ENCODE results near the gene CHCHD6. TPM values are rescaled to one million over a fixed set of nuclear protein-coding genes. Genes with fewer than 3 reads are reported as not detected.

Gene CHCHD6
- total RNA-seq, 2 experiments from 2014 or later, result 17.2 to 17.7 TPM

DNA sequence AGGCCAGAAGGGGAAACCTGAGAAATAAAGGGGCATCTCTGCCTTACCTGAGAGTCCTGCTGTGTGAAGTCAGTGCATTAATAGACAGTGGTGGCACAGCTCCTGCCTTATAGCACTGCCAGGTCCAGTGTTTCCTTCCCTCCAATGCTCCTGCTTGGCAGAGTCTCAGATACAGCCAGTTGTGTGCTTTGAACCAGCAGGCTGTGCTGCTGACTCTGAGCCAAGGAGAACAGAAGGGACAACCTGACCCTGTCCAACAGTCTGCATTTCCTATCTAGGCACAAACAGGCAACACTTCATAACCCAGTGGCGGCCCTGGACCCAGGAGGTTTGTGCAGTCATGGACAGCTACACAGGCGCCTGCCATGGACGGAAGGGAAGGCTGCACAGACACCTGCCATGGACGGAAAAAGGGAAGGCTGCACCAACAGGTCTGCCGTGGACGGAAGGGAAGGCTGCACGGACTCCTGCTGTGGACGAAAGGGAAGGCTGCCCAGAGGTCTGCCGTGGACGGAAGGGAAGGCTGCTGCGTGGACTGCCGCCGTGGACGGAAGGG lies 245.0 kb downstream of the CHCHD6 start:
- intact Hi-C loops (cut with micrococcal nuclease), result no loop called here
- CTCF ChIA-PET, result no interaction called here
- no peaks in the 10 kb centered on the region for H3K9me3 Mint-ChIP-seq

DNA sequence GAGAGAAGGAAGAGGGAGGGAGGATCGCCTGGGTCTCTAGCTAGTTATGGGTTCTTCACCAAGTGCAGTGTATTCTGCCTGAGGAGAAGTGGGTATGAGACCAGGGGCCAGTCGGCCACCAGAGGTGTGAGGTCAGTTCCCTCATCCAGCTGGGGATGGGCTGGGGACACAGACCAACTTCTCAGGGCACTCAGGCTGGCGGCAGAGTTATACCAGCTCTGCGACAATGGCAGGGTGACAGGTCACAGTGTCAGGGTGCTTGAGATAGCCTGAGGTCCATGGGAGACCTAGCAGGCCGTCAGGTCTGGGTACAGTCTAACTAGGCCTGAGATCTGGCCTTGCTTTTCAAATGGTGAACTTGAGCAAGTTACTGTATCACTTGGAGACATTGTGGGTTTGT lies 247.5 kb downstream of the CHCHD6 start:
- H3K27ac Mint-ChIP-seq, result no peak overlapping the region
- DNase-seq, result no peak
- no peaks in the 10 kb centered on the region for H3K27me3 Mint-ChIP-seq (ENCODE audit: low read depth)
- peaks cover 4% of the 10 kb centered on the region for H3K36me3 Mint-ChIP-seq (ENCODE audit: low read depth)
- CTCF ChIA-PET, result no interaction called here
- H3K4me3 Mint-ChIP-seq, result no peak overlapping the region
- no peaks in the 10 kb centered on the region for H3K4me1 Mint-ChIP-seq (ENCODE audit: low read depth)
- intact Hi-C loops (cut with micrococcal nuclease), result no loop called here
- no peaks in the 10 kb centered on the region for H3K9me3 Mint-ChIP-seq

More for the DNA sequence above, 245.0 kb downstream of the CHCHD6 start:
- no peaks in the 10 kb centered on the region for H3K4me1 Mint-ChIP-seq (ENCODE audit: low read depth)
- H3K27ac Mint-ChIP-seq, result no peak overlapping the region
- no peak for DNase-seq
- no peaks in the 10 kb centered on the region for H3K27me3 Mint-ChIP-seq (ENCODE audit: low read depth)
- peaks cover 4% of the 10 kb centered on the region for H3K36me3 Mint-ChIP-seq (ENCODE audit: low read depth)
- no peak overlapping the region for H3K4me3 Mint-ChIP-seq

DNA sequence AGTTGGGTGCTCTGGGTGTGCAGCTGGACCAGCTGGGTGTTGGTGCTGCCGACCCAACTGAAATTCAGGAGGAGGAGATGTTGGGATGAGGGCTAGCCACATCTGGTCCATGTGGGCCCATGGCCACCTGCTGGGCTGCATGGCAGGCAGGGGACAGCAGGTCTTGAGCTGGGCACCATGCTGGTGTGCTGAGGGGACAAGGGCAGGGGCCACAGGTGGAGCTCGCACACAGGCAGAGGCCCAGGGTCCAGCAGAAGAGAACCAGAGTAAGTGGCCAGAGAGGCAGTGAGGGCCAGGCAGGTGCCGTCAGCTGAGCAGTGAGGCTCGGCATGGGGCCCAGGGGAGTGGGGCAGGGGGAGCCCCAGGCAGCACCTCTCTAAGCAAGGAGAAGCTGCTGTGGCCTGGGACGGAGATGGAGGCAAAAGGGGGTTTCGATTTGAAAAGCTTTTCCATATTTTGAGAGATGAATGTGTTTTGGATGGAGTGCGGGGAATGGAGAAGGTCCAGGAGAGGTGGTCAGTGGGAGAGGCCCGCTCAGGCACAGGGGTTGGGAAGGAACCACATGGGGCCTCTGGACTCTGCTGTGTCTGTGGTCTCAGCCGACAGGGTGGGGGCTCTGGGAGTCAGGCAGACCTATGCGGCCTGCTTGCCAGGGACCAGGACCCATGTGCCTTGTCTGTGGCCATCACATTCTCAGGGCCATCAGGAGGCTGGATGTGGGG lies 248.4 kb downstream of the CHCHD6 start:
- CTCF ChIA-PET, result no interaction called here
- Mint-ChIP-seq H3K27me3 (ENCODE audit: low read depth) (no peaks in the 10 kb centered on the region), H3K27ac (no peak overlapping the region), H3K9me3 (no peaks in the 10 kb centered on the region), H3K4me1 (ENCODE audit: low read depth) (no peaks in the 10 kb centered on the region), H3K36me3 (ENCODE audit: low read depth) (peaks cover 4% of the 10 kb centered on the region), H3K4me3 (no peak overlapping the region)
- no peak for DNase-seq
- intact Hi-C loops (cut with micrococcal nuclease), result no loop called here

DNA sequence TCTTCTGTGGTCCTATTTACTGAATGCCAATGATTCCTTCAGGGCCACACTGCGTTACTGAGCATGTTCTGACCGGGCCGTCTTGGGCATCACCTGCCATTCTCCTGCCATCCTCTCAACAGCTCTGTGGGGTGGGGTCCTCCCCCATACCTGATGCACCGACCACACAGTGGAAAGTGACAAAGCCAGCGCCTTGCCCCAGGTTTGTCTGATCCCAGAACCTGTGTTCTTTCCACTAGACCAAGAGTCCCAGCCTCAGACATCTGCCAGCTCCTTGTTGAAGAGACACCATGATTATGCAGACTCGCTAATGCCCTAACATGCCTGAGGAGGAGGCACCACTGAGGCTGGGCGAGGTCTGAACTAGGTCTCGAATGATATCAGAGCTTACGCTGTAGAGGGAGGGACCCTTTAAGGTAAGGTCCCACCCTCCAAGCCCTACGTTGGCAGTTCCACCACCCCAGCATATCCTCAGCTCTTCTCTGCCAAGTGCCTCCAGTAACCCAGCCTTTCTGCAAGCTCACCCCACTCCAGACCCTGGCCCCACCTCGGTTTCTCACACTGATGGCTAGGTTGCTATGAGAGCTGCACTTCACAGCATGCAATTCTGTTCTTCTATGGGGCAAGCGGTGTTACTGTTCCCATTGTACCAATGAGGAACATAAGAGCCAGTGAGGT lies 249.1 kb downstream of the CHCHD6 start:
- DNase-seq, result no peak
- H3K4me3 Mint-ChIP-seq, result no peak overlapping the region
- CTCF ChIA-PET, result no interaction called here
- H3K36me3 Mint-ChIP-seq (ENCODE audit: low read depth), result peaks cover 4% of the 10 kb centered on the region
- H3K27me3 Mint-ChIP-seq (ENCODE audit: low read depth), result no peaks in the 10 kb centered on the region
- H3K27ac Mint-ChIP-seq, result no peak overlapping the region
- H3K9me3 Mint-ChIP-seq, result no peaks in the 10 kb centered on the region
- intact Hi-C loops (cut with micrococcal nuclease), result no loop called here
- no peaks in the 10 kb centered on the region for H3K4me1 Mint-ChIP-seq (ENCODE audit: low read depth)

DNA sequence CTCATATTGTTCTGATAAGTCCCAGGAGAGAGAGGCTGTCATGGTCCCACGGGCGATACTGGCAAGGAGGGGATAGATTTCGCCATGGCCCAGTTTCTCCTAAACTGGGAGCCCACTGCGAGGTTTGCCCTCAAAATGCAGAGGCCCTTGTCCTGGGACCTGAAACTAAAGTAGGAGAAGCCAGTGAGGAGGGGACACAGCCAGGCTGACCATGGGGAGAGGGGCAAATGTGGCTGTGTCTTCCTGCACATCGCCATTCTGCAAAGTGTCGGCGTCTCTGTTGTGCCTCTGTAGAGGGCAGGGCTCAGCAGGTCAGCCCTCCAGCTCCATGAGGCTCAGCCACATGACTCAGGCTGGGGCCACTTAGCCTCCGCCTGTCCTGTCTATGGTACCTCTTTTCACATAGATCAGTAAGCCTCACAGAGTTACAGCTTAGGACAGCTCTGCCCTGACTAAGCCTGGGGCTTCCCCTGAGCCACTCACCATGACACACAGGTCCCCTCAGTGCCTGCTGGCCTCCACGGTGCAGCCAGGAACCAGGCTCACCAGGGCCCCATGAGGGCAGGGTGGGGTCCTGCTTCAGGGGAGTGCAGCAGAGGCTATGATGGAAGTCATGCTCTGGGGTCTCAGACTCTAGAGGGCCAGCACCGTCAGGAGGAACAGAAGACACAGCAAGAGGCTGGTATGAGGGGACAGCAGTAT lies 250.3 kb downstream of the CHCHD6 start:
- Mint-ChIP-seq H3K27ac (no peak overlapping the region), H3K27me3 (ENCODE audit: low read depth) (no peaks in the 10 kb centered on the region), H3K9me3 (no peaks in the 10 kb centered on the region), H3K4me1 (ENCODE audit: low read depth) (no peaks in the 10 kb centered on the region), H3K4me3 (no peak overlapping the region), H3K36me3 (ENCODE audit: low read depth) (no peaks in the 10 kb centered on the region)
- intact Hi-C loops (cut with micrococcal nuclease), result no loop called here
- CTCF ChIA-PET, result no interaction called here
- peak; percentile 31 for DNase-seq

DNA sequence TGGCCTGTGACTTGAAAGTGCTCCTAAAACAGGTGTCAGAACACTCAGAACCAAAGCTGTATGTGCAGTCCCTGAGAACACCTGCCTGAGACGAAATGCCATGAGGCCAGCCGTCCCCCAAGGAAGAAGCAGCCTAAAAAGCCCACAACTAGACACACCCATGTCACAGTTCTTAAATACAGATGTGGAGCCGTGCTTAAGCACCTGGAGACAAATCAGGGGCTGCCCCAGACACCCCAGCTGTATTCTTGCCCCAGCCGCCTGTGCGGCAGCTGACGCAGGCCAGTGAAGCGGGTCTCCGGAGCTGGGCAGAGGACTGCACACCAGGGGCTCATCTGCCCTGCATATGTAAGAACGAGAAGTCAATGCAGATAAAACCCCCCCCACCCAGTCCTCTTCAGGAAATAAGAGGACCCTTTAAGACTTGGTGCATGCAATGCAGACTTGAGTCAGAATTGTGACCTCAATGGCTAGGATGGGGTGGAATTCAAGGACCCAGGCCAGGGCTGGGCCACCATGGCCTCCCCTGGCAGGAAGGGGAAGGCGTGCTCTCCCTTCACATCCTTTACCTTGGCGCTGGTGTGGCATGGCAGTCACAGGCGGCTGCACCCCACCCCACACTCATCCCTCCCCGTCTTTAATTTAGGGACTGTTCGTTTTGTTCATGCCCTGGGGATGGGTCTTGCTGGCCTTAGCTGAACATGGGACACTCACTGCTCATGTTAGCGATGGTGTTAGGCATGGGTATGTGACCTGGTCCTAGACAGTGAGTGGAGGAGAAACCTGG lies 251.2 kb downstream of the CHCHD6 start:
- intact Hi-C loops (cut with micrococcal nuclease), result no loop called here
- Mint-ChIP-seq H3K4me3 (no peak overlapping the region), H3K27ac (no peak overlapping the region), H3K27me3 (ENCODE audit: low read depth) (no peaks in the 10 kb centered on the region), H3K4me1 (ENCODE audit: low read depth) (no peaks in the 10 kb centered on the region), H3K36me3 (ENCODE audit: low read depth) (no peaks in the 10 kb centered on the region), H3K9me3 (no peaks in the 10 kb centered on the region)
- CTCF ChIA-PET, result interaction anchor here (1.2 kb wide), 1 partner anchor 501 kb away, joined by 3 read pairs; no protein-coding TSS in a partner anchor
- DNase-seq, result no peak

DNA sequence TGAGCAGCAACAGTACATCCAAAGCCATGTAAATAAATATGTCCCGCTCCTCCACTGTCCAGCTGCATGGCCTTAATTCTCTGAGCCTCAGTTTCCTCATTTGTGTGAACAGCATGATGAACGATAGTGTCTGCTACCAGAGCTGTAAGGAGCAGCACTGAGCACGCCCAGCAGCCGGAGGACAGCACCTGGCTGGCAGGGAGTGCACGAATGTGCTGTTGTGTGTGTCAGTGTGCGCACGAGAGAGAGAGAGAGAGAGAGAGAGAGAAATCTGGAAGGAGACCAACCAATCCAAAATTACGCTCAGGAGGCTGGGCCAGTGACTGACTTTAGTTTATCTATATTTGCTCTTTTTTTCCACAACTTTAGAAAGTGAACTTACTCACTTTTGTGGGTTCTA lies 252.3 kb downstream of the CHCHD6 start:
- CTCF ChIA-PET, result interaction anchor here (1.2 kb wide), 1 partner anchor 499 kb away, joined by 3 read pairs; no protein-coding TSS in a partner anchor
- H3K27me3 Mint-ChIP-seq (ENCODE audit: low read depth), result no peaks in the 10 kb centered on the region
- no peaks in the 10 kb centered on the region for H3K4me1 Mint-ChIP-seq (ENCODE audit: low read depth)
- intact Hi-C loops (cut with micrococcal nuclease), result no loop called here
- no peaks in the 10 kb centered on the region for H3K9me3 Mint-ChIP-seq
- DNase-seq, result no peak
- H3K4me3 Mint-ChIP-seq, result no peak overlapping the region
- peaks cover 6% of the 10 kb centered on the region for H3K36me3 Mint-ChIP-seq (ENCODE audit: low read depth)
- no peak overlapping the region for H3K27ac Mint-ChIP-seq

DNA sequence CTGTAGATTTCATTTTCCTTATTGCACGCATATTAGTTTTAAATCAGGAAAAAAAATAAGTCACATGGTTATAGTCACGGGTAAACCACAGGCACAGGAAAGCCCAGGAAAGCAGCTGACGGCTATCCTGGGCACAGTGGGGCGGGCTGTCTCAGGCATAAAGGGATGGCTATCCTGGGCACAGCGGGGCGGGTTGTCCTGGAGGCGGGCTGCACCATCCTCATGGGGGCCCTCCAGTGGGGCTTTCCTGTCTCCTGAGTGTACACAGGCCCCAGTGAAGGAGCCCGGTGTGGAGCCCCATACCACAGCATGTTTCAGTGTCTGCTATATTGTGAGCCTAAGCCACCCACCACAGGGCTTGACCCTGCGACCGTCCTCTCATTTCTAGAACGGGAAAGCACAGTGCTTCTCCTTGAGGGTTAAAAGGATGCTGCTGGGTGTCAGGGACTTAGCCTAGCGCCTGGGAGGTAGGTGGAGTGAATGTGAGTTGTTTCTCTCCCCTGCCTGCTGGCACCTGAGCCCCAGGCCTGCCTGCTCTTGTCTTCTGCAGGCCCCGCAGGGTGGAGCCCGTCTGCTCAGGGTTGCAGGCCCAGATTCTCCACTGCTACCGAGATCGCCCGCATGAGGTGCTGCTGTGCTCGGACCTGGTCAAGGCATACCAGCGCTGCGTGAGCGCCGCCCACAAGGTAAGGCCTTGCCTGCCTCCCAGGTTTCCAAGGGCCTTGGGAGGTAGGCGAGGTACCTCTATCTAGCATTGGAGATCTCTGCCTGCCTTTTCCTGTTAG lies 253.0 kb downstream of the CHCHD6 start:
- H3K9me3 Mint-ChIP-seq, result no peaks in the 10 kb centered on the region
- no peak overlapping the region for H3K27ac Mint-ChIP-seq
- no peaks in the 10 kb centered on the region for H3K4me1 Mint-ChIP-seq (ENCODE audit: low read depth)
- no peak for DNase-seq
- CTCF ChIA-PET, result no interaction called here
- H3K36me3 Mint-ChIP-seq (ENCODE audit: low read depth), result peaks cover 6% of the 10 kb centered on the region
- intact Hi-C loops (cut with micrococcal nuclease), result no loop called here
- no peaks in the 10 kb centered on the region for H3K27me3 Mint-ChIP-seq (ENCODE audit: low read depth)
- no peak overlapping the region for H3K4me3 Mint-ChIP-seq

DNA sequence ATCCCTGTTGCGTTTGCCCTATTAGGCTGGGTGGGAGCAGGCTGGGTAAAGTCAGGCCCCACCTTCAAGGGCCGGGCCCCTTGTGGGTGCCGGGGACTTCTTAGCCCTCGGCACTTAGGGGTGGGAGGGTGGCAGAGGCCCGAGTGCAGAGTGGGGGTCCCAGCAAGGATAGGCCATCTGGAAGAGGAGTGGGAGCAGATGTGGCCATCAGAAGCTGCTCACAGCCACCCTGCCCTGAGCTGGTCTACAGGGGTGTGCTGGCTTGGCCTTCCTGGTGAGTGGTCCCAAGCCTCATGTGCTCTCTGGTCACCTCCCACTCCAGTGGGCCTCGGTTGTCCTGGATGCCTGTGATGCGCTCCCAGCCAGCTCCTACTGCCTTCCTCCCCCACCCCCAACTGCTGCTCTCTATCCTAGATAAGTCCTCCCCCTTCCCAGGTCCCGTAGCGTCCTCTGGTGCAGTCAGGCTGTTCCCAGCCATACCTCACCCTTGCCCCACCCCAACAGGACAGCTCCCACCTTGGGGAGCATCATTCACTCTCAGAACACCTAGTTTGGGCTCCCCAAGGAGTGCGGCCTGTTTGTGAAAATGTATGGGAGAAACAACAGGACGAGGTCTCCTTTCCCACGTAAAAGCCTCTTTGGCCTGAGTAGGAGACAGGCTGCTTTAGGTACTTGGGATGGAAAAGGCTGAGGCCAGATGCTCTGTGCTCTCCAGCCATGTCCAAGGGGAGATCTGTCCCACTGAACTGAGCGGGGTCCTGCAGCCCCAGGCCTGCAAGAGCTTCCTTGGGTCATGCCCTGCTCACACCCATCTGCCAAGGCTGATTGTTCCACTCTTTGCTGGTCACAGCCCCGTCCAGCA lies 254.0 kb downstream of the CHCHD6 start:
- Mint-ChIP-seq H3K36me3 (ENCODE audit: low read depth) (peaks cover 6% of the 10 kb centered on the region), H3K4me1 (ENCODE audit: low read depth) (no peaks in the 10 kb centered on the region), H3K27ac (peak overlapping the region; percentile 18), H3K4me3 (no peak overlapping the region), H3K27me3 (ENCODE audit: low read depth) (no peaks in the 10 kb centered on the region), H3K9me3 (no peaks in the 10 kb centered on the region)
- CTCF ChIA-PET, result no interaction called here
- no peak for DNase-seq
- intact Hi-C loops (cut with micrococcal nuclease), result no loop called here

DNA sequence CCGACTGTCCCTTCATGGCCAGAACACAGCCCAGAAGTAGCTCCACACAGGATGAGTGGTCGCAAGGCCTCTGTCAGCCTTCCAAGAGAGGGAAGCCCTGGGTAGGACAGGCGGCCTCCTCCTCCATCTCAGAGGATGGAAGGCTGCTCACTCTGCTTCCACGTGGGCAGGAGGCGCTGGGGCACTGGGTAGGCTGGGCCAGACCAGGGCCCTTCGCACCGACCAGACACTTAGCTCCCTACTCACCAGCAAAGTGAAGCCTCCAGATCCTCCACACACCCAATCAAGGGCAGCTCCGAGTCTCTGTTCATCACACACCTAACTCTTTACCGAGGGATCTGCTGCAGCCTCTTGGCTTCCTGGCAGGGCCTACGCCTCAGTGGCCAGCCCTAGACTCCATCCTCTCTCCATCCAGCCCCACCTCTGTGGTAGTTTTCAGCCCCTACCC lies 254.6 kb downstream of the CHCHD6 start:
- H3K4me1 Mint-ChIP-seq (ENCODE audit: low read depth), result no peaks in the 10 kb centered on the region
- CTCF ChIA-PET, result no interaction called here
- DNase-seq, result no peak
- H3K27ac Mint-ChIP-seq, result peak overlapping the region; percentile 18
- no peak overlapping the region for H3K4me3 Mint-ChIP-seq
- no peaks in the 10 kb centered on the region for H3K27me3 Mint-ChIP-seq (ENCODE audit: low read depth)
- peaks cover 6% of the 10 kb centered on the region for H3K36me3 Mint-ChIP-seq (ENCODE audit: low read depth)
- H3K9me3 Mint-ChIP-seq, result no peaks in the 10 kb centered on the region
- intact Hi-C loops (cut with micrococcal nuclease), result no loop called here

Measured in activated naive CD4-positive, alpha-beta T cell treated with anti-CD3 and anti-CD28 coated beads for 36 hours (primary cell).